ENCODE data around the gene SMYD3.
"Not testable (repeated sequence)": the region's sequence is repeated elsewhere in the genome, so short reads cannot be mapped to it uniquely, and the experiment has no call there.

Gene SMYD3

DNA sequence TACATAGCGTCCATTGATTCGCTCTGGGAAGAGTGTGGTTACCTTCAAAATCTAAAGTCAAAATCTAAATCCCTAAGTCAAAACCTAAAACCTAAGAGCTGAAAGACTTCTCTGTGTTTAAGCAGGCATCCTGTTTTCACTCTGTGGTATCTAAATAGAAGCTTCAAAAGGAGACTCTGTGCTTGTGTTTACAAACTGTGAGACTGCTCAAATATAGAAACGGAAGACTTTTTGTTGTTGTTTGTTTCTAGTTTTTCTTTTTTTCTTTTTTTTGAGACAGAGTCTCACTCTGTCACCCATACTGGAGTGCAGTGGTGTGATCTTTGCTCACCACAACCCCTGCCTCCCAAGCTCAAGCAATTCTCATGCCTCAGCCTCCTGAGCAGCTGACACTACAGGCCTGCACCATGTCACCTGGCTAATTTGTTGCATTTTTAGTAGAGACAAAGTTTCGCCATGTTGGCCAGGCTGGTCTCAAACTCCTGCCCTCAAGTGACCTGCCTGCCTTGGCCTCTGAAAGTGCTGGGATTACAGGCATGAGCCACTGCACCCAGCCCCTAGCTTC is 425.9 kb downstream of the SMYD3 start:
- DNase-seq, result no peak
- intact Hi-C loops (cut with DNase I), result no loop called here

- DNase-seq, result no peak
- intact Hi-C loops (cut with DNase I), result no loop called here
Observed at GRCh38 chr1:246080031-246080430, 427.0 kb downstream of the SMYD3 start.

- no peak for DNase-seq
- intact Hi-C loops (cut with DNase I), result no loop called here
Observed at GRCh38 chr1:246078888-246079252, 428.2 kb downstream of the SMYD3 start.

DNA sequence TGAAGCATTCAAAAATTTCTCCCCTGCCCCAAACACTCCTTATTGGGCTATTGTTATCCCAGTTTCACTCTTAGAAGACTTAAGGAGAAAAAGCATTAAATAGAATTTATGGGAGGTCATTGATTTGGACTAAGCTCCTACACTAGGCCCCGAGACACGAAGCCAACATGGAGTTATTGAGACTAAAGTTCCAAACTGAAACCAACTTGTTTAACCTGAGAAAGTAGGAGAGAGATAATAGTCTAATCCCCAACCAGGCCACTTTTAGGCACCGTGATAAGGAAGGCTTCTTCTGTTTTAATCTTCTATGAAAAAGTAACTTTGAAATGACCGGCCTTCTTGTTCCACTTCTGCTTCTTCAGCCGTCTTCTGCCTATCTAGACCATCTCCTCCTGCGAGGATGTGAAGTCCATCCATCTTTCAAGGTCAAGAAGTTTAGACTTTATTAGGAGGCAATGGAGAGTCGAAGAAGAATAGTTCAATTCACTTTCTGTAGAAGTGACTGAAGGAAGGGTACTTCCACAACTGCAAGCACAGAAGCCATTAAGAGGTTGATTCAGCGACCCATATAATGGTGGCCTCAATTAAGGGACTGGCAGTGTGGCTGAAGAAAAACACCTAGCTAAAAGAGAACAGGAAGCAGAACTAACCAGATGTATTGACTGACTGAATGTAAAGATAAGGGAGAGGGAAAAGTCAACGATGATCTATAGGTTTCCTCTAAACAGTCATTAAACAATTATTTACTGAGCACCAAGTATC is 428.8 kb downstream of the SMYD3 start:
- intact Hi-C loops (cut with DNase I), result no loop called here
- no peak for DNase-seq

DNA sequence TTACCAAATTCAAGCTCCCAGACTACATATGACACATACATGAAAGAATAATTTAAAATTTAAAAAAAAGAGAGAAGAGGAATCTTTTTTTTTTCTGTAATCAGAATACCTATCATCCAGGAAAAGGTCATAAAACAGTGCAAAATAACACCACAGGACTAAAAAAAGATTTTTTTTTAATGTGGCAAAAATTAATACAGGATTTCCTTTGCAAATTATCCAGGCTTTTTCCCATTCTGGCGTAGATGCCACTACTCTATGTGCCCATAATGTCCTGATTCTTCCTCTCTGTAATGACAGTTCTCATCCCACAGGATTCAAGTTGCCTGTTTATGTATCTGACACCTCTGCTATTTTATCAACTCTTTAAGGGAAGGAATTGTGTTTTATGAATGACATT is 429.6 kb downstream of the SMYD3 start:
- intact Hi-C loops (cut with DNase I), result no loop called here
- DNase-seq, result no peak

DNA sequence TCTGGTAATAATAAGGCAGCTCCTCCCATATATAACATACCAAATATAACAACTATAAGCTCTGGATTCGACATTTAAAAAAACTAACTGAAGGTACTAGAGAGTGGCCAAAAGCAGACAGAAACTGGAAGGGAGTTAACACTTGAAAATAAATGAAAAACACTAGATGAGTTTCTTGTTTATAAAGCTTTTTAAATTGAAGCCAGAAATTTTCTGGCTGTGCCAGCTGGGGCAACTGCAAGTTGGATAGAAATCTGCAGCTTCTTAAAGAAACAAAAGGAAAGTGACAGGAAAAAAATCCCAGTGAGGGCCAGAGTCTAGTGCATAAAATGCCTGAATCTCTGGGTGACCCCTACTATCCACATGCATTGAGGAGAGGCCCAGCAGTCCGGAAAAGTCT is 432.7 kb downstream of the SMYD3 start:
- intact Hi-C loops (cut with DNase I), result no loop called here
- DNase-seq, result no peak

- intact Hi-C loops (cut with DNase I), result no loop called here
- no peak for DNase-seq
Observed at GRCh38 chr1:246072456-246072955, 434.6 kb downstream of the SMYD3 start.

- intact Hi-C loops (cut with DNase I); DNase-seq: not testable (repeated sequence)
Observed at GRCh38 chr1:246071981-246072380, 435.1 kb downstream of the SMYD3 start.

DNA sequence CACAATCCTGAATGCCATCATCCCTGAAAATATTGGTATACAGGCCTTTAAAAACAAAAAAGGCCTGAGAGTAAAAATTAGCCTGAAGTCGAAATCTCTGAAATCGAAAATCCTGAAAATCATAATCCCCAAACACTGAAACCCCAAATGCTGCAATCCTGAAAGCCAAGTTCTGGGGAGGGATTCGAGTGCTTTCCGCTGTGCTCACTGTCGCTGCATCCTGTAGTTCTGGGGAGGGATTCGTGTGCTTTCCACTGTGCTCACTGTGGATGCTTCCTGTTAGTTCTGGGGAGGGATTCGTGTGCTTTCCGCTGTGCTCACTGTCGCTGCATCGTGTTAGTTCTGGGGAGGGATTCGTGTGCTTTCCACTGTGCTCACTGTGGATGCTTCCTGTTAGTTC is 435.5 kb downstream of the SMYD3 start:
- DNase-seq; intact Hi-C loops (cut with DNase I): not testable (repeated sequence)

GRCh38 chr1:246069581-246069980 is 437.5 kb downstream of the SMYD3 start:
- intact Hi-C loops (cut with DNase I), result no loop called here
- no peak for DNase-seq

DNA sequence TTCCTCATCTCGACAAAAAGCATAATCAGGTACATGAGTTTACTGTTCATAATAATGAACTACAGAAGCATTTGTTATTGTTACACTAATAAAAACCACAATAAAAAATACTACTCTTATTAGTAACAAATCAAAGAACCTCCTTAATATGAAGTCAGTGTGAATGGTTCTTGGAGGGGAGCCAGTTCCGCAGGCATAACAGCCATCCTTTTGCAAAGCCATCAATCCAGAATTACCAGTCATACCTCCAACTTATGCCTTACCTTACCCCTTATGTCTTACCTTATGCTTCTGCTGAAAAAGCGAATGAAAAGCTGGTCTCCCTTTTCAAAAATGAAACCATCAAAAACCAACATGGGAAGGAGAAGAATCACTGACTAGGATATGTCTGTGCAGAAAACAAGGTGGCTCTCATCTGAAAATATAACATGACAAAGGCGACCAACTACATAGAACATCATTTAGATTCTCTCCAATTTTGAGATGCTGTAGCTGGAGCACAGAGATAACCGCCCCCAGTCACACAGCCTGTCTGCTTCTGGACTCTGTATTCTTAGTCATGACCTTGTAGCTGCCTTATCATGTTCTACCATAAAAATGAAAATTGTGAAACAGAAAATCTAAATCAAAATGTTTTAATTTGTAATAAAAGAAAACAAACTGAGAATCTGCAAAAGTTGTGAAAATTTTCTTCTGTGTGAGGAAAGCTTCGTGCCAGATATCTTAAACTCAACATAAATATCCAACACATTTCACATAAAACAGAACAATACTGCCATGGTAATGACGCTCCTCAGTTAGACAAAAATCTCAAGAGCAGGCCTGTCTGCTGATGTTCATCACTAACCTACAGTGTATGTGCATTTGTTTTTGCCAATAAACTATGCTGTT is 438.2 kb downstream of the SMYD3 start:
- intact Hi-C loops (cut with DNase I), result no loop called here

GRCh38 chr1:246068217-246068512 is 438.9 kb downstream of the SMYD3 start:
- no peak for DNase-seq
- intact Hi-C loops (cut with DNase I), result no loop called here

More for the DNA sequence above, 438.2 kb downstream of the SMYD3 start:
- no peak for DNase-seq

- intact Hi-C loops (cut with DNase I), result no loop called here
- peak in 1 of 42 donors; percentile 5 for DNase-seq
Observed at GRCh38 chr1:246067432-246068216, 439.5 kb downstream of the SMYD3 start.

- DNase-seq, result no peak
- intact Hi-C loops (cut with DNase I), result no loop called here
Observed at GRCh38 chr1:246066573-246066972, 440.5 kb downstream of the SMYD3 start.

DNA sequence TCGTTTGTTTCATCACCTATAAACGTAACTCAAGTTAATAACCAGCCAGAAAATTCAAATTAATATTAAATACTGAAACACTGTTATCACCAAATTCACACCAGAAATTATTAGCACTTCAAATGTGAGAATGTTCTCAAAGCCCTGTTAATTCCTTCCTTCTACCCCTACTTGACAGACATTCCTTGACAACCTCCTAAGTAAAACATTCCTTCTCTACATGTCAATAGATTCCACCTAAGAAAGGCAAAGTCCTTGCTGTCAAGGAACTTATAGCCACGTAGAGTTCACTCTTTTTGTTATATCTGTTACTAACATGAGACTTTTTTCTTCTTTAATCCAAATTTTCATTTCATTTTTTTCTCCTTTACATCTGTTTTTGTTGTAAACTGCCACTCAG is 441.5 kb downstream of the SMYD3 start:
- DNase-seq, result no peak
- intact Hi-C loops (cut with DNase I), result no loop called here

- no peak for DNase-seq
- intact Hi-C loops (cut with DNase I), result no loop called here
Observed at GRCh38 chr1:246064891-246065290, 442.2 kb downstream of the SMYD3 start.

DNA sequence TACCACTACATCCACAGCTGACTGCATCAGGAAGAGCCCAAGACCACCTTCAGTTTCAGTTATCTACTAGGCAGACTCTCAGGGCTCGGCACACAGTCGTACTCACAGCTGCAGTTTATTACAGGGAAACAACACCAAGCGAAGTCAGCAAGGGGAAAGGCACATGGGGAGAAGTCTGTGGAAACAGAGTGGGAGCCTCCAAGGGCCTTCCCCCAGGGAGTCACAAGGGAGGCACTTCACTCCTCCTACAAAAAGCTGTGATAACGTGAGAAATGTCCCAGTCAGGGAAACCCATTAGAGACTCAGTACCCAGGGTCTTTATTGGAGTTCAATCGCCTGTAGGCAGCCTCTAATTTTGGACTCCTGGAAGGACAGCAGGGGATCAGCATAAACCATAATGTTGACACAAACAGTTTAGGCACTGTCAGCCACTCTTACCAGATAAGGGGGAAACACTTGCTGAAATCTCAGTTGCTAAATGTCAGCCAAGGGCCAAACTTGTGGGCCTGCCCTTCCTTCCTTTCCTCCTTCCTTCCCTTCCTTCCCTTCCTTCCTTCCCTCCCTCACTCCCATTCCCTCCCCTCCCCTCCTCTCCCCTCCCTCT is 444.0 kb downstream of the SMYD3 start:
- intact Hi-C loops (cut with DNase I), result no loop called here

DNA sequence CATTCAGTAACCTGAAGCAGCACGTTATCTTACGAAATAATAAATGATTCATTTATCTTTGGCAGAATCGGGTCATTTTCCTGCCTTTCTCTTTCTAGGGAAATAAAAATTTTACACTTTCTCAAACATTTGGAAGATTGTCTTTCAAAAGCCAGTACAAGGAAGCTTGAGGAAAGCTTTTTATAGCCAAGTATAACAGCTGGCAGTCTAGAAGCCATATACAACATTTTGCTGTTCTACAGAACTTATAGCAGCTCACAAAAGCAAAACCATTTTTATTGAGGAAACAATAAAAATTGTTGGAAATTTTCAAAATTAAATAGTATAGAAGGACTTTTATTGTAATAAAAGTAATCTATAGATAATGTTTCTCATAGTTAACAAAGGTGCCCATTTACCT is 448.6 kb downstream of the SMYD3 start:
- DNase-seq, result no peak
- intact Hi-C loops (cut with DNase I), result no loop called here

More for the DNA sequence above, 444.0 kb downstream of the SMYD3 start:
- no peak for DNase-seq

DNA sequence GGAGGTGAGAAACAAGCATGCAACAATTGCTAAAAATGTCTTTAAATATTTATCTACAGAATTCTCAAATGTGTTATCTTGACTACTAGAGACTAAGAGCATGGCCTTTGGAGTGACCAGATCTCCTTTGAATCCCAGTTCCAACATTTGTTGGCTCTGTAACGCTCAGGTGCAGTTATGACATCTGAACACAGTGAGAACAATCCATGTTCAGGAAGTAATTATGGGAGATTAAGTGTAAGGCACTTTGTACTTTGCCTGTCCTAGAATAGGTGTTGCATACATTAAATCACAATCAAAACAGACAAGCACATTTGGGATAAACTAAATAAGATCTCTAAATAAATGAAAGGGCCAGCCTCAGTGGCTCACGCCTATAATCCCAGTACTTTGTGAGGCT is 454.5 kb downstream of the SMYD3 start:
- no peak for DNase-seq
- intact Hi-C loops (cut with DNase I), result no loop called here

Measured in head of caudate nucleus (tissue), 42 donors.